Gastroesophageal sphincter (tissue), 3 donors: ENCODE results near the gene TAS2R20.
"Not testable (repeated sequence)": the region's sequence is repeated elsewhere in the genome, so short reads cannot be mapped to it uniquely, and the experiment has no call there.

Source experiments
- POLR2AphosphoS5 ChIP-seq: sonication (generic); formaldehyde crosslinking; IDR thresholded peaks from one replicate; pipeline ENCODE4 v1.6.1; 2017; ENCODE audit warnings: antibody characterized with exemption
- TF ChIP-seq, protein P1 (sequence below), 4 experiments: fragments of 200-600 bp in 2 of 4; fragments of 450-650 bp in 2 of 4; sonication (generic) in 1 of 4; IDR thresholded peaks; one replicate each; pipeline ENCODE4 v1.5.1; 2017 to 2019; ENCODE audit warnings: antibody characterized with exemption in 4 of 4, mild to moderate bottlenecking in 2 of 4, moderate library complexity in 2 of 4

DNA sequence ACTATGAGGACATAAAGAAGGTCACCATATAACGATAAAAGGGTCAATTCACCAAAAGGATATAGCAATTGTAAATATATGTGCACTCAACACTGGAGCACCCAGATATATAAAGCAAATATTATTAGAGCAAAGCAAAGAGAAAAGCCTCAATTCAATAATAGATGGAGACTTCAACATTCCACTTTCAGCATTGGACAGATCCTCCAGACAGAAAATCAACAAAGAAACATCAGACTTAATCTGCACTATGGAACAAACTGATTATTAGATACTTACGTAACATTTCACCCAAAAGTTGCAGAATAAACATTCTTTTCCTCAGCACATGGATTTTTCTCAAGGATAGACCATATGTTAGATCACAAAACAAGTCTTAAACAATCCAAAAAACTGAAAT is 43.3 kb upstream of the TAS2R20 start:
- TF ChIP-seq, protein P1, sequence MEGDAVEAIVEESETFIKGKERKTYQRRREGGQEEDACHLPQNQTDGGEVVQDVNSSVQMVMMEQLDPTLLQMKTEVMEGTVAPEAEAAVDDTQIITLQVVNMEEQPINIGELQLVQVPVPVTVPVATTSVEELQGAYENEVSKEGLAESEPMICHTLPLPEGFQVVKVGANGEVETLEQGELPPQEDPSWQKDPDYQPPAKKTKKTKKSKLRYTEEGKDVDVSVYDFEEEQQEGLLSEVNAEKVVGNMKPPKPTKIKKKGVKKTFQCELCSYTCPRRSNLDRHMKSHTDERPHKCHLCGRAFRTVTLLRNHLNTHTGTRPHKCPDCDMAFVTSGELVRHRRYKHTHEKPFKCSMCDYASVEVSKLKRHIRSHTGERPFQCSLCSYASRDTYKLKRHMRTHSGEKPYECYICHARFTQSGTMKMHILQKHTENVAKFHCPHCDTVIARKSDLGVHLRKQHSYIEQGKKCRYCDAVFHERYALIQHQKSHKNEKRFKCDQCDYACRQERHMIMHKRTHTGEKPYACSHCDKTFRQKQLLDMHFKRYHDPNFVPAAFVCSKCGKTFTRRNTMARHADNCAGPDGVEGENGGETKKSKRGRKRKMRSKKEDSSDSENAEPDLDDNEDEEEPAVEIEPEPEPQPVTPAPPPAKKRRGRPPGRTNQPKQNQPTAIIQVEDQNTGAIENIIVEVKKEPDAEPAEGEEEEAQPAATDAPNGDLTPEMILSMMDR (IDR thresholded peaks at IDR 0.05), result not testable (repeated sequence)
- not testable (repeated sequence) for TF ChIP-seq POLR2AphosphoS5
